ENCODE data around the gene ADAM33. TPM values are rescaled to one million over a fixed set of nuclear protein-coding genes. Genes with fewer than 3 reads are reported as not detected.

ADAM33 gene
- total RNA-seq, 2 donors from 2014 or later: 18.2 to 38.3 TPM

GRCh38 chr20:3721912-3722311 lies 40.1 kb upstream of the ADAM33 start:
- H3K9me3 ChIP-seq: no peaks in the 10 kb centered on the region

DNA sequence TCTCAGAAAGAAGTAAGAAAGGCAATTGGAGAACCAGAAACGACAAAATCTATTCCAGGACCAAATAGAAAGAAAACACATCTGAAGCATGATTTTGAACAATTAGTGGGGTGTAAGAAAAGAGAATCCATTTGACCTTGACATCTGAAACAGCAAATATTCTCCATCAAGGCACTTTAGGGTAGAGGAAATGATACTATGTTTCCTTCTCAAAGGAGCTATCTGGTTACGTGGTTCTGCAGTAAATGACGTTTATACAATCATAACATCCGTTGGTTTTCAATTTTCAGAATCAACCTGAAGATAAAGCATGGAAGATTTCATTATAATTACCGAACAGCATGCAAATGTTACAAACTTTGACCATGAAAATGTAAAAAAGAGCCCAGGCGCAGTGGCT lies 38.8 kb upstream of the ADAM33 start:
- Histone ChIP-seq H3K36me3 (no peaks in the 10 kb centered on the region), H3K9me3 (no peaks in the 10 kb centered on the region), H3K4me1 (replicated peaks) (no peaks in the 10 kb centered on the region), H3K4me3 (no peak overlapping the region), H3K27me3 (replicated peaks; ENCODE audit: insufficient read depth) (no peaks in the 10 kb centered on the region), H3K27ac (no peak overlapping the region)
- 56% methylated on average over 6 of the region's 6 CpGs for WGBS
- intact Hi-C loops (cut with DNase I): no loop called here
- TF ChIP-seq POLR2AphosphoS5 (IDR thresholded peaks at IDR 0.05) (no peak), POLR2A (IDR thresholded peaks at IDR 0.05) (no peak)
- TF ChIP-seq, protein P1, sequence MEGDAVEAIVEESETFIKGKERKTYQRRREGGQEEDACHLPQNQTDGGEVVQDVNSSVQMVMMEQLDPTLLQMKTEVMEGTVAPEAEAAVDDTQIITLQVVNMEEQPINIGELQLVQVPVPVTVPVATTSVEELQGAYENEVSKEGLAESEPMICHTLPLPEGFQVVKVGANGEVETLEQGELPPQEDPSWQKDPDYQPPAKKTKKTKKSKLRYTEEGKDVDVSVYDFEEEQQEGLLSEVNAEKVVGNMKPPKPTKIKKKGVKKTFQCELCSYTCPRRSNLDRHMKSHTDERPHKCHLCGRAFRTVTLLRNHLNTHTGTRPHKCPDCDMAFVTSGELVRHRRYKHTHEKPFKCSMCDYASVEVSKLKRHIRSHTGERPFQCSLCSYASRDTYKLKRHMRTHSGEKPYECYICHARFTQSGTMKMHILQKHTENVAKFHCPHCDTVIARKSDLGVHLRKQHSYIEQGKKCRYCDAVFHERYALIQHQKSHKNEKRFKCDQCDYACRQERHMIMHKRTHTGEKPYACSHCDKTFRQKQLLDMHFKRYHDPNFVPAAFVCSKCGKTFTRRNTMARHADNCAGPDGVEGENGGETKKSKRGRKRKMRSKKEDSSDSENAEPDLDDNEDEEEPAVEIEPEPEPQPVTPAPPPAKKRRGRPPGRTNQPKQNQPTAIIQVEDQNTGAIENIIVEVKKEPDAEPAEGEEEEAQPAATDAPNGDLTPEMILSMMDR (IDR thresholded peaks at IDR 0.05): no peak
- DNase-seq (ENCODE audit: low spot score): no peak

More at GRCh38 chr20:3721912-3722311, 40.1 kb upstream of the ADAM33 start:
- intact Hi-C loops (cut with DNase I): no loop called here
- 79% methylated on average over 4 of the region's 4 CpGs for WGBS
- Histone ChIP-seq H3K27me3 (replicated peaks; ENCODE audit: insufficient read depth) (no peaks in the 10 kb centered on the region), H3K27ac (no peak overlapping the region), H3K36me3 (no peaks in the 10 kb centered on the region), H3K4me3 (no peak overlapping the region), H3K4me1 (replicated peaks) (no peaks in the 10 kb centered on the region)
- no peak for DNase-seq (ENCODE audit: low spot score)
- TF ChIP-seq, protein P1 (IDR thresholded peaks at IDR 0.05): no peak
- TF ChIP-seq POLR2A (IDR thresholded peaks at IDR 0.05) (no peak), POLR2AphosphoS5 (IDR thresholded peaks at IDR 0.05) (no peak)

GRCh38 chr20:3720068-3720467 lies 38.3 kb upstream of the ADAM33 start:
- TF ChIP-seq, protein P1 (IDR thresholded peaks at IDR 0.05): no peak
- TF ChIP-seq POLR2A (IDR thresholded peaks at IDR 0.05) (no peak), POLR2AphosphoS5 (IDR thresholded peaks at IDR 0.05) (no peak)
- intact Hi-C loops (cut with DNase I): no loop called here
- Histone ChIP-seq H3K36me3 (no peaks in the 10 kb centered on the region), H3K9me3 (no peaks in the 10 kb centered on the region), H3K27me3 (replicated peaks; ENCODE audit: insufficient read depth) (no peaks in the 10 kb centered on the region), H3K4me3 (no peak overlapping the region), H3K27ac (no peak overlapping the region), H3K4me1 (replicated peaks) (no peaks in the 10 kb centered on the region)
- no peak for DNase-seq (ENCODE audit: low spot score)
- WGBS: 62% methylated on average over 2 of the region's 2 CpGs

- WGBS: 91% methylated on average over 4 of the region's 4 CpGs
- no peak for DNase-seq (ENCODE audit: low spot score)
- no peak overlapping the region for H3K4me3 ChIP-seq
- H3K36me3 ChIP-seq: no peaks in the 10 kb centered on the region
- intact Hi-C loops (cut with DNase I): loop anchor here (5.0 kb wide), 1 partner anchor 58 kb away; no protein-coding TSS in a partner anchor
- H3K4me1 ChIP-seq (replicated peaks): no peaks in the 10 kb centered on the region
- H3K9me3 ChIP-seq: no peaks in the 10 kb centered on the region
- no peaks in the 10 kb centered on the region for H3K27me3 ChIP-seq (replicated peaks; ENCODE audit: insufficient read depth)
- no peak overlapping the region for H3K27ac ChIP-seq
- TF ChIP-seq, protein P1 (IDR thresholded peaks at IDR 0.05): no peak
- TF ChIP-seq POLR2A (IDR thresholded peaks at IDR 0.05): no peak
- TF ChIP-seq POLR2AphosphoS5 (IDR thresholded peaks at IDR 0.05): no peak
Measured at GRCh38 chr20:3719046-3719445, 37.2 kb upstream of the ADAM33 start.

DNA sequence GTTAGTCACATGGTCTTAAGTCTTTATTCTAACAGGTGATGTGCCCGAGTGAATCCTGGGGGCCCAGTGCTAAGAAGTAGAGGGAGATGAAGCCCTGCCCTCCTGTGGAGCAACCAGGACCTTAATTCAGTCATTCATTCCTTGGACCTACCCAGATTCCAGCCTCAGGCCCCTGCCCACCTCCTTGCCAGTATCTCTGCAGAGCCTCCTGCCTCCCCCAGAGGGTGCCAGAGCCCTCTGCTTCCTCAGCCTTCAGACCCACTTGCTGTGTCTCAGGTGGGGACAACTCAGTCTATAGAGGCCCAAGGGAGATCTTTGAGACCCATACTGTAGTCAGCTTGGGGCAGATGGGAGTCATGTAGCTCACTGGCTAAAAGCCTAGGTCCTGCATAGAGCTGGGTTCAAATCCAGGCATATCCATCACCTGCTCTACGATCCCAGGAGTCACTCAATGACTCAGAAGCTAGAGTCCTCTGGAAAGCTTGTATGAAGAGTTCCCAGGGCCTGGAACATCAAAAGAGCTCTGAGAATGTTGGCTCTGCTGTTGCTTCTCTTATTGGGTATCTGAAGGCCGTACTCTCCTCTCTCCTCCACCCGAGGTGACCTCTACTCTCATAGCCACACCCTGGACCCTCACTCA lies 34.5 kb upstream of the ADAM33 start:
- Histone ChIP-seq H3K27ac (no peak overlapping the region), H3K36me3 (no peaks in the 10 kb centered on the region), H3K4me1 (replicated peaks) (no peaks in the 10 kb centered on the region), H3K4me3 (no peak overlapping the region), H3K9me3 (no peaks in the 10 kb centered on the region), H3K27me3 (replicated peaks; ENCODE audit: insufficient read depth) (no peaks in the 10 kb centered on the region)
- TF ChIP-seq POLR2AphosphoS5 (IDR thresholded peaks at IDR 0.05): no peak
- TF ChIP-seq, protein P1 (IDR thresholded peaks at IDR 0.05): peak in 3 of 4 experiments; percentile 42 to 56 (median 44)
- 75% methylated on average over 4 of the region's 4 CpGs for WGBS
- no peak for DNase-seq (ENCODE audit: low spot score)
- intact Hi-C loops (cut with DNase I): loop anchor here (5.0 kb wide), 1 partner anchor 61 kb away; no protein-coding TSS in a partner anchor
